Activated CD4-positive, alpha-beta T cell treated with anti-CD3 and anti-CD28 coated beads for 1 hour (primary cell): ENCODE measurements around the gene DHX35.

Experiments
- DNase-seq: peaks from one replicate; pipeline ENCODE4 v3.0.0-alpha.2; 2020

The DHX35 gene

DNA sequence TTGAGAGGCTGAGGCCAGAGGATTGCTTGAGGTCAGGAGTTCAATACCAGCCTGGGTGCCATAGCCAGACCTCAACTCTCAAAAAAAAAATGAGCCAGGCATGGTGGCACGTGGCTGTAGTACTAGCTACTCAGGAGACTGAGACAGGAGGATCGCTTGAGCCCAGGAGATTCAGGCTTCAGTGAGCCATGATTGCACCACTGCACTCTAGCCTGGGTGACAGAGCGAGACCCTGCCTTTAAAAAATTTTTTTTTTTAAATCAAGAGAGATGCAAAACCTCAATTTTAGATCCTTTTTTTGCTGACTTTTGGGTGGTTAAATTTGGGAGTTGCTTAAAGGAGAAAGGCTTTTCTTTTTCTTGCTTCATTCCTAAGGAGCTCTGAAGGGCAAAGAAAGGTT lies 70.9 kb downstream of the DHX35 start:
- no peak for DNase-seq

DNA sequence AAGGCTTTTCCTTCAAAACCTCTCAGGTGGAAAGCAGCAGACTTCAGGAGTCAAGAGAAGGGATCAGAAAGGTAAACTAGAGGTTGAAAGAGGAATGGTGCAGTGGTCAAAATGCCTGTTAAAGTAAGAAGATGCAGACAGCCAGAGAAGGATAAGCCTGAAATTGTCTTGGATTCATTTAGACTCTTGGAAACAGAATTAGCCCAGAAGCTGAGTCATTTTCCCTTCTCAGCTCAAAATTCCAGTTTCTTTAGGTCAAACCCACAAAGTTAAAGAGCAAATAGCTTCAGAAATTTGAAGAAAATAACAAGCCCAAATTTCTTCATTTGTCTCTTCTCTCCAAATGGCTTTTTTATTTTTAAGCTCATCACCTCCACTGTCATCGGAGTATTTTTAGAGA lies 73.9 kb downstream of the DHX35 start:
- no peak for DNase-seq

DNA sequence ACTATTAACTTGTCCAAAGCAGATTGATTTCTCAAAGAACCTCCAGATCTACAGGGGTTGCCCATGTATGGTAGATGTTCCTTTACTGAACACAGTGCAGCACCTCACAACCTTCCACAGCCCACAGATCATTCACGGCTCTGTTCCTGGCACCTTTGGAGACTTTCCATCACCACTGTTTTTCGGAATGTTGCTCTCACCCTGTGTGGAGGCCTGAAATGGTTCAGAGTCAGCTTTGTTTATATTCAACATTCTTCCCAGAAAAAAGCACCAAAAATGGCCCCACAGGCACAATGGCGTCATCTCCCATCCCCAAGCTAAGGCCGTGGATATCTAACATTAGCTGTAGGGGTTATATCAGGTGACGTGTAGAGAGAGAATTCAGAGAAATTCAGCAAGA lies 74.7 kb downstream of the DHX35 start:
- no peak for DNase-seq

- no peak for DNase-seq
Measured at GRCh38 chr20:39038047-39038446, 75.9 kb downstream of the DHX35 start.

DNA sequence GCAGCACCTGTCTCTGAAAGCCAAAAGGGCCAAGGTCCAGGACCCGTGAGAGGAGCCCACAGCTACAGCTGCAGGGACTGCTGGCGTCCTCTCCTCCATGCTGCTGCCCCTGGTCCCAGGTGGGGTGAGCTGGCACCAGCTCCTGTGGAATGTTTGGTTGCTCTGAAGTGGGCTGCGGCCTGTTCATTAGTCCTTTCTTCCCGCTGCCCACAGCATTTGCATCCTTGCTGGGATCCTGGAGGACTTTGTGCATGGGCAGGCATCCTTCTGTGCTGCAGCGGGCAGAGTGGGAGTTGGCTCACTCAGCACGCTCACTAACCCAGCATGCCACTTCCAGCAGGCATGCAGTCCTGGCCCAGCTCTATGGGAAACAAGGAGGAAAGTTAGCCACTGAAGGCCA lies 76.4 kb downstream of the DHX35 start:
- no peak for DNase-seq

DNA sequence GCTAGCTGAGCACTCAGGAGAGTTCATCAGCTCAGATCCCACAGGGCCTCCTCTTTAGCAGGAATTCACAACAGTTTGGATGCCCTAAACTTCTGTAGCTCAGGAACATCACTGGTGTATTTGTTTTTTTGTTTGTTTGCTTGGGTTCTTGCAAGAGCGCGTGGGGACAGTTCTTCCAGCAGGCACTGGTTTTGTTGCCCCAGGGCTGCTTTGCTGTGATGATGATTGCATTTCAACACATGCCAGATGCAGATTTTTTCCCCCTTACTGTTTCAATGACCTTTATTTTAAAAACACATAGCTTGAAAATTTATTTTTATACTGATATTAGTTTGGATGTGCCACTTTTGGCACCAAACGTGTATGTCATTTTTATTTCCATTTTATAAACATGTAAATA lies 77.1 kb downstream of the DHX35 start:
- no peak for DNase-seq

DNA sequence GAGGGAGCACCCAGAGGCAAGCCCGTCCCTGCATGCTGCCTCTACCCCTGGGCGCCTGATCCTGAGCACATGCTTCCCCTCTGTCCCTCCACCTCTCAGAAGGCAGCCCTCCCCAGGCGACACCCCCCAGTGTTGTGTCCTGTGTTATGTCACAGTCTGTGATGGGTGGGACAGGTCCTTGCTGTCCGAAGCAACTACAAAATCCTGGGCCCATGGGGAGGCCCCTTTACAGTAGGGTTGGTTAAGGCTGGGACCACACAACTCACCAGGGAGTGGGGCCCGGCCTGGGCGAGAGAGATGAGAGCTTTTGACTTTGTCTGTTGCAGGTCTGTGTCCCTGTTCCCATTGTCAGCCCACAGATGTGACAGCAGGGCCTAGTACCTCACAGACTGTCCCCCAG lies 78.0 kb downstream of the DHX35 start:
- no peak for DNase-seq

DNA sequence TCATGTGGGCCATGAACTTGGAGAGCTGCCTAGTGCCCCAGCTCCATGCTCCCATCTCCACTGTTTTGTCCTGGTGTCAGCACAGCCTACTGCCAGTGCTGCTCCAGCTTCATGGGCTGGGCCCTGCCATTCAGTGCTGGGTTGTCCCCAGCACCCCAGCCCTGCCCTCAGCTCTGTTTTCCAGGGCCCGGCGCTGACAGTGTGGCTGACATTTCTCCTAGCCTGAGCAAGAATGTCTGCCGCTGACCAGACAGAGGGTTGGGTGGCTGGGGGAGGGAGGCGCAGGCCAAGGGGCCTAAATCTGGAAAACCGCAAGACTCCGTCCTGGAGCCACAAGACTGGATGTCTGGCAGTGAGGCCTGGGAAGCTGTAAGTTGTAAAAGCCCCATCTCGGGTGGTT lies 78.9 kb downstream of the DHX35 start:
- no peak for DNase-seq

- no peak for DNase-seq
Measured at GRCh38 chr20:39042279-39043150, 80.4 kb downstream of the DHX35 start.

GRCh38 chr20:39044501-39044900 lies 82.4 kb downstream of the DHX35 start:
- no peak for DNase-seq

GRCh38 chr20:39045676-39046075 lies 83.5 kb downstream of the DHX35 start:
- DNase-seq = no peak

DNA sequence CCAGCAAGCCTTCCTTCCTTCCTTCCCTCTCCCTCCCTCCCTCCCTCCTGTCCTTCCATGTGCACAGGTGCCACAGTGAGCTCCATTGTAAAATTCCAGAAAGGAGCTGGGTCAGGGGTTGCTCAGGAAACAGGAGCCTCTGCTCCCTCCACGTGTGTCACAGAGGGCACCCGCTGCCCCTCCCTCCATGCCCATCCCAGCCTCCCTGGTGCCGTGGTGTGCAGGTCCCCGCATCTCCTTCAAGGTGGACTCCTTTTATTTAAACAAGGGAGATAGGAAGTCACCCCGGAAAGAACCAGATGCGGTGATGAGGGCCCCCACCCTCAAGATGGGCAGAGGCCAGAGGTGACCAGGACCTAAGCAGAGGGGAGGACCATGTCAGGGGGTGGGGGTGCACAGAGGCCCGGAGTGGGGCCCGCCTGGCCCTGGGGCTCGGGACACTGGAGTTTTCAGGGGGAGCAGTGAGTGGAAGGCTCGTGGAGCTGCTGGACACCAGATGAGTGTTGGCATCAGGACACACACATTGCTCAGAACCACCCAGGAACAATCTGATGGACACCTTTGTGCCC lies 85.4 kb downstream of the DHX35 start:
- no peak for DNase-seq

GRCh38 chr20:39048000-39048696 lies 86.0 kb downstream of the DHX35 start:
- DNase-seq = peak; percentile 48

- DNase-seq = no peak
Measured at GRCh38 chr20:39049148-39049547, 87.0 kb downstream of the DHX35 start.

GRCh38 chr20:39049684-39050554 lies 87.8 kb downstream of the DHX35 start:
- DNase-seq = peak; percentile 65

GRCh38 chr20:39050555-39050902 lies 88.4 kb downstream of the DHX35 start:
- DNase-seq = no peak

GRCh38 chr20:39052676-39053075 lies 90.5 kb downstream of the DHX35 start:
- no peak for DNase-seq

GRCh38 chr20:39057143-39057542 lies 95.0 kb downstream of the DHX35 start:
- no peak for DNase-seq

DNA sequence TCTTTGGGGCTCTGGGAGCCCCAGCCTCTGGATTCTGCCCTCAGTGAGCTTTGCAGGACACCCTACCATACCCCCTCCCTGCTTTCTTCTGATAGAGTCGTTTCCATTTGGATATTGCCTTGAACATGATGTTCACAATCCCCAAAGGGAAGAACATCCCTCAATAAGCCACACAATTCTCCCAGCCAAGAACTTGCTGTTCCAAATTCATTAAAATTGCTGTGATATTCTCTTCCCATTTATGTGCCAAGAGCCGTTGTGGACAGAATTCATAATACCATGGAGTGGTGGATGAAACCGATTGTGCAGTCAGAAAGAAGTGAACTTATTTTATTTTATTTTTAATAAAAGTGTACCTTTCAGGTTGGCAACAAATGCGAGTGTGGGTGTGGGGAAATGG lies 95.8 kb downstream of the DHX35 start:
- no peak for DNase-seq

DNA sequence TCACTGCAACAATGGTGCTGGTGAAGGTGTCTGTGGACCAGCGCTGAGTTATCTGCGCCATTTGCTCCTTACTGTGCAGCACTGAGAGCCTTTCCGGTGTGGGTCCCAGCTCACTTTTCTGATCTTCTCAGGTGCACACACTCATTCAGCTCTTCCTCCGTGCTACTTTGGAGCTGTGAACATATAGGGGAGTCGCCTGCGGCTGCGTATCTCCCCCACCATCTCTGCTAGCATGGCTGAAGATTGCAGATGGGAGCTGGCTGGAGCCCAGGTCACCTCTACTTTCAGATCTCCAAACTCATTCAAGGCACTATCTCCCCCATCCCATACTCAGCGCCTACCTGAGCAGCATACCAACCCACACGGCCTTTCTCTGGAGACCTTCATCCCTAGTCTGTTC lies 96.9 kb downstream of the DHX35 start:
- no peak for DNase-seq

DNA sequence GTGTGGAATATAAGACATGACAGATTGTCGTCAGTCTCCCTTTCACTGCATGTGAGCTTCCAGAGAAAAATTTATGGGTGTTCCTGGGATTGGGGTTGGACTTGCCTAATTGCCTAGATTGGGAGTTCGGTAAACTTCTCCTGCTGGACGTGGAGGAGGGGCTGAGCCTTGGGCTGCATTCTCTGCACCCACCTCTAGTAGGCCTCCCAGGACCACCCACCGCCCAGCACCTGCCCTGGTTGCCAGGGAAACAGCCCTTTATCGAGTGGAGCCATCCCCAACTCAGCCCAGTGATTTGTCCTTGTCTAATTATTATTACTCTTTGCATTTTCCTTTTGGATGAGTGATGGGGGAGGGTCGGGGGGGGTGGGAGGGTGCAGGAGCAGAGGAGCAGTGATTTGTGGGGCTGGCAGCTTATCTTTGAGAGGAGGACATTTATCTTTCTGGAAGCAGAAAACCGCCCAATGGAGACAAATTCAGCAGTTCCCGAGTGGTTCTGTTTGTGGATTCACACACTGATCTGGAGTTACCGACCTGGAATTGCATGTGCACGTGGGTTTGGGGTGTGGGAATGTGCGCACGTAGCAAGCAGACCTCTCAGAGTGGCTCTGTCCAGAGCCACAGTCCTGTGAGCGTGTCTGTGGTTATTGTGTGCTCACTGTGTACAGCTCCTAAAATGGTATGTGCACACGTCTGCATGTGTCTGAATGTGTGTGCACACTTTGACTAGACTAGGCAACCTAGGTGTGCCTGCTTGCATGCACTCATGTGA lies 104.5 kb downstream of the DHX35 start:
- DNase-seq = no peak

DNA sequence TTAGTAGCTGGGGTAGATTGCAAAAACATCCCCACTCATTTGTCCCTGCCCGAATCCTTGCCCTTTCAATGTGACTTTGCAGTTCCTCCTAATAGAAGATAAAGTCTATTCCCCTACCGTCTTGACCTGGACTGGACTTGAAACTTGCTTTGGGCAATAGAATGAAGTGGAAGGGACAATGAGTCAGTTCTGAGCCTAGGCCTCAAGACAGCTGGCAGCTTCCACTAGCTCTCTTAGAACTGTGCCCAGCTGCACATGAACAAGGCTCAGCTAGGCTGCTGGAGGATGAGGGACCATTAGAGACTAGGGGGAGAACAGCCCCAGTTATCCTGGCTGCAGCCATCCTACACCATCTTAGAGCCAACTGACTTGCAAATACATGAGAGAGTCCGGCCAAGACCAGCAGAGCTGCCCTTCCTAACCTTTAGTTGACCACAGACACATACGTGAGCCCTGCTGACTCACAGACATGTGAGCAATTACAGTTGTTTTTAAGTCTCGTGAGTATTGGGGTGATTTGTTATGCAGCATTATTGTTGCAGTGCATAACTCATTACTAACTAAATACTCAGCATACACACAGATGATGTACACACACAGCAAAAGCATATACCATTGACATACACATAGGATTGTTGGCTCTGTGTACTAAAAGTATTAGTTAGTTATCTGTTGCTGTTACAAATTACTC lies 105.5 kb downstream of the DHX35 start:
- no peak for DNase-seq
